ENCODE measurements around the gene AURKAIP1. TPM values are rescaled to one million over a fixed set of nuclear protein-coding genes. Genes with fewer than 3 reads are reported as not detected.

The AURKAIP1 gene
- total RNA-seq, 3 donors from 2014 or later = 150 to 180 (median 177) TPM

- intact Hi-C loops (cut with DNase I, micrococcal nuclease) = no loop called here
- no peak for ATAC-seq
Observed at GRCh38 chr1:1366699-1367066, 8.3 kb downstream of the AURKAIP1 start.

GRCh38 chr1:1365875-1366698 lies 8.9 kb downstream of the AURKAIP1 start:
- intact Hi-C loops (cut with DNase I, micrococcal nuclease) = no loop called here
- Histone ChIP-seq H3K36me3 (ENCODE audit: low read depth) (no peaks in the 10 kb centered on the region), H3K4me1 (ENCODE audit: low read depth) (no peaks in the 10 kb centered on the region), H3K9me3 (no peaks in the 10 kb centered on the region), H3K4me3 (no peak overlapping the region)
- no peak for TF ChIP-seq CTCF (IDR thresholded peaks at IDR 0.05)
- no peak for DNase-seq
- no peak for ATAC-seq

More at GRCh38 chr1:1366699-1367066, 8.3 kb downstream of the AURKAIP1 start:
- TF ChIP-seq CTCF (IDR thresholded peaks at IDR 0.05) = no peak
- no peak for DNase-seq
- H3K4me3 ChIP-seq = no peak overlapping the region
- peaks cover 2% of the 10 kb centered on the region for H3K4me1 ChIP-seq (ENCODE audit: low read depth)
- no peaks in the 10 kb centered on the region for H3K9me3 ChIP-seq
- H3K36me3 ChIP-seq (ENCODE audit: low read depth) = no peaks in the 10 kb centered on the region

- no peaks in the 10 kb centered on the region for H3K4me1 ChIP-seq (ENCODE audit: low read depth)
- intact Hi-C loops (cut with DNase I, micrococcal nuclease) = no loop called here
- no peaks in the 10 kb centered on the region for H3K36me3 ChIP-seq (ENCODE audit: low read depth)
- no peak for TF ChIP-seq CTCF (IDR thresholded peaks at IDR 0.05)
- no peaks in the 10 kb centered on the region for H3K9me3 ChIP-seq
- ATAC-seq (peak; percentile 77), DNase-seq (peak in 2 of 3 donors; percentile 43 to 49)
- no peak overlapping the region for H3K4me3 ChIP-seq
Observed at GRCh38 chr1:1364266-1364665, 10.7 kb downstream of the AURKAIP1 start.

- no peak overlapping the region for H3K4me3 ChIP-seq
- no peaks in the 10 kb centered on the region for H3K36me3 ChIP-seq (ENCODE audit: low read depth)
- intact Hi-C loops (cut with DNase I, micrococcal nuclease) = no loop called here
- no peak for ATAC-seq
- no peak for TF ChIP-seq CTCF (IDR thresholded peaks at IDR 0.05)
- peak in 2 of 3 donors; percentile 29 to 47 for DNase-seq
- no peaks in the 10 kb centered on the region for H3K4me1 ChIP-seq (ENCODE audit: low read depth)
- H3K9me3 ChIP-seq = no peaks in the 10 kb centered on the region
Observed at GRCh38 chr1:1361982-1362423, 13.0 kb downstream of the AURKAIP1 start.

GRCh38 chr1:1361233-1361981 lies 13.6 kb downstream of the AURKAIP1 start:
- no peak overlapping the region for H3K4me3 ChIP-seq
- no peaks in the 10 kb centered on the region for H3K36me3 ChIP-seq (ENCODE audit: low read depth)
- no peak for ATAC-seq
- DNase-seq = peak in 2 of 3 donors; percentile 24 to 47
- H3K4me1 ChIP-seq (ENCODE audit: low read depth) = peaks cover 3% of the 10 kb centered on the region
- intact Hi-C loops (cut with DNase I, micrococcal nuclease) = no loop called here
- H3K9me3 ChIP-seq = no peaks in the 10 kb centered on the region
- no peak for TF ChIP-seq CTCF (IDR thresholded peaks at IDR 0.05)
